IMR-90 (cell line): ENCODE measurements around the gene CTNS. TPM values are rescaled to one million over a fixed set of nuclear protein-coding genes. Genes with fewer than 3 reads are reported as not detected.

Experiments
- ATAC-seq: fragments of 200-7000 bp; cut with Tn5 transposase; 2 replicates; pipeline ENCODE4 v1.9.1; 2020; ENCODE audit warnings: low read depth, mild to moderate bottlenecking, moderate library complexity
- BruUV-seq: library from RNA; stranded (reverse); fragments of 400-500 nt; replicated peaks from 2 replicates; lab custom pipeline; 2021; lab: Mats Ljungman, UMichigan
- CTCF ChIA-PET: fragments of 300-600 bp; formaldehyde crosslinking; extraction: SDS; loops from one replicate; lab custom pipeline; 2021; ENCODE audit warnings: antibody characterized with exemption; lab: Yijun Ruan, JAX
- POLR2A ChIA-PET: fragments of 300-600 bp; sonication (Branson Sonifier 250); formaldehyde crosslinking; loops from one replicate; lab custom pipeline; 2022; ENCODE audit warnings: antibody characterized with exemption; ENCODE audit not compliant: unreplicated experiment; lab: Charles Lee
- DNase-seq: peaks from one replicate; pipeline ENCODE4 v3.0.0; 2013
- H2AFZ ChIP-seq: replicated peaks from 2 replicates; pipeline ENCODE3; 2013; ENCODE audit warnings: low read length, mild to moderate bottlenecking; ENCODE audit not compliant: poor library complexity
- H2AK5ac ChIP-seq: 2 replicates; pipeline ENCODE4 v1.6.1; 2013; ENCODE audit warnings: low read depth, low read length, inconsistent platforms
- H2AK9ac ChIP-seq: replicated peaks from 2 replicates; pipeline ENCODE3; 2013; ENCODE audit warnings: mild to moderate bottlenecking, low read depth, low read length, moderate library complexity; ENCODE audit not compliant: poor library complexity
- H2BK120ac ChIP-seq: 2 replicates; pipeline ENCODE4 v1.6.1; 2013; ENCODE audit warnings: low read depth, low read length, inconsistent platforms
- H2BK15ac ChIP-seq: 3 replicates; pipeline ENCODE4 v1.6.1; 2013; ENCODE audit warnings: low read depth, low read length, inconsistent platforms
- H2BK20ac ChIP-seq: 2 replicates; pipeline ENCODE4 v1.6.1; 2013; ENCODE audit warnings: low read depth, mild to moderate bottlenecking, inconsistent platforms, low read length, moderate library complexity
- H2BK5ac ChIP-seq: 2 replicates; pipeline ENCODE4 v1.6.1; 2013; ENCODE audit warnings: mild to moderate bottlenecking, low read depth, low read length, inconsistent platforms; ENCODE audit not compliant: poor library complexity, severe bottlenecking
- H3K14ac ChIP-seq: replicated peaks from 2 replicates; pipeline ENCODE4 v1.6.1; 2013; ENCODE audit warnings: low read depth, low read length, inconsistent platforms
- H3K18ac ChIP-seq: 2 replicates; pipeline ENCODE4 v1.6.1; 2013; ENCODE audit warnings: low read depth, low read length, control low read depth
- H3K23ac ChIP-seq: 2 replicates; pipeline ENCODE4 v1.6.1; 2013; ENCODE audit warnings: low read depth, low read length, inconsistent platforms
- H3K27ac ChIP-seq: 2 replicates; pipeline ENCODE4 v1.5.1; 2013; ENCODE audit warnings: mild to moderate bottlenecking, control low read depth, low read length; ENCODE audit not compliant: insufficient read depth
- H3K27me3 ChIP-seq: 2 replicates; pipeline ENCODE4 v1.6.1; 2013; ENCODE audit warnings: low read length; ENCODE audit not compliant: control insufficient read depth, insufficient read depth
- H3K36me3 ChIP-seq: 2 replicates; pipeline ENCODE4 v1.6.1; 2013; ENCODE audit warnings: low read length, mixed read lengths; ENCODE audit not compliant: control insufficient read depth, insufficient read depth
- H3K4ac ChIP-seq: 2 replicates; pipeline ENCODE4 v1.6.1; 2013; ENCODE audit warnings: low read depth, low read length, inconsistent platforms
- H3K4me1 ChIP-seq: 2 replicates; pipeline ENCODE4 v1.6.1; 2013; ENCODE audit warnings: low read length, mixed read lengths; ENCODE audit not compliant: control insufficient read depth, insufficient read depth
- H3K4me2 ChIP-seq: 2 replicates; pipeline ENCODE4 v1.6.1; 2013; ENCODE audit warnings: low read depth, mild to moderate bottlenecking, control low read depth, low read length, moderate library complexity
- H3K4me3 ChIP-seq: 2 replicates; pipeline ENCODE4 v1.5.1; 2013; ENCODE audit warnings: low read depth, mild to moderate bottlenecking, control low read depth, low read length, moderate library complexity; ENCODE audit not compliant: insufficient read depth
- H3K56ac ChIP-seq: 2 replicates; pipeline ENCODE4 v1.6.1; 2013; ENCODE audit warnings: low read length, inconsistent platforms; ENCODE audit not compliant: insufficient read depth; ENCODE audit errors: extremely low read depth
- H3K79me1 ChIP-seq, 2 experiments: 2 replicates each; pipeline ENCODE4 v1.6.1; 2013; ENCODE audit warnings: low read length in 2 of 2, inconsistent platforms in 1 of 2, low read depth in 1 of 2
- H3K9ac ChIP-seq: 2 replicates; pipeline ENCODE4 v1.6.1; 2013; ENCODE audit warnings: low read depth, low read length, control low read depth
- H3K9me1 ChIP-seq: 2 replicates; pipeline ENCODE4 v1.6.1; 2013; ENCODE audit warnings: low read length, inconsistent platforms; ENCODE audit not compliant: insufficient read depth
- H3K9me3 ChIP-seq: 2 replicates; pipeline ENCODE4 v1.6.1; 2013; ENCODE audit warnings: low read length; ENCODE audit not compliant: control insufficient read depth, insufficient read depth
- H4K20me1 ChIP-seq: 2 replicates; pipeline ENCODE4 v1.6.1; 2013; ENCODE audit warnings: low read length, inconsistent platforms; ENCODE audit not compliant: insufficient read depth
- H4K5ac ChIP-seq: 2 replicates; pipeline ENCODE4 v1.6.1; 2013; ENCODE audit warnings: mild to moderate bottlenecking, low read depth, low read length, control low read depth
- H4K8ac ChIP-seq, 2 experiments: 2 replicates each; pipeline ENCODE4 v1.6.1; 2013; ENCODE audit warnings: low read depth in 2 of 2, low read length in 2 of 2, control low read depth in 1 of 2, inconsistent platforms in 1 of 2
- H4K91ac ChIP-seq: 2 replicates; pipeline ENCODE4 v1.6.1; 2013; ENCODE audit warnings: low read depth, low read length, inconsistent platforms; ENCODE audit not compliant: insufficient read depth
- BHLHE40 ChIP-seq: fragments of 150-350 bp; IDR thresholded peaks from 2 replicates; pipeline ENCODE4 v1.6.1; 2016; ENCODE audit warnings: mild to moderate bottlenecking, low read depth, low read length
- CHD1 ChIP-seq: IDR thresholded peaks from 2 replicates; pipeline ENCODE4 v1.6.1; 2012; ENCODE audit warnings: low read depth, low read length, improper control_type of control experiment
- CTCF ChIP-seq: conservative IDR thresholded peaks from 2 replicates; pipeline ENCODE4 v1.5.1; 2012; ENCODE audit warnings: mild to moderate bottlenecking, low read depth, low read length, improper control_type of control experiment
- MAZ ChIP-seq: IDR thresholded peaks from 2 replicates; pipeline ENCODE4 v1.6.1; 2012; ENCODE audit warnings: low read depth, mild to moderate bottlenecking, low read length, improper control_type of control experiment, moderate library complexity, borderline replicate concordance
- MXI1 ChIP-seq: IDR thresholded peaks from 2 replicates; pipeline ENCODE4 v1.6.1; 2012; ENCODE audit warnings: low read depth, mild to moderate bottlenecking, low read length, moderate library complexity, borderline replicate concordance
- RAD21 ChIP-seq: IDR thresholded peaks from 2 replicates; pipeline ENCODE4 v1.6.1; 2012; ENCODE audit warnings: low read length, improper control_type of control experiment
- RFX5 ChIP-seq: IDR thresholded peaks from 2 replicates; pipeline ENCODE4 v1.8.0; 2012; ENCODE audit warnings: low read depth, mild to moderate bottlenecking, low read length, moderate library complexity
- SMC3 ChIP-seq: fragments of 150-350 bp; IDR thresholded peaks from 2 replicates; pipeline ENCODE4 v1.6.1; 2016; ENCODE audit warnings: low read depth, mild to moderate bottlenecking, antibody characterized with exemption, low read length, moderate library complexity
- WGBS, 2 experiments: methylation state at CpG; one replicate each; pipeline versions ENCODE4 v1.1.5 to v1.1.7; 2013; ENCODE audit warnings: missing lambda C conversion rate in 2 of 2; ENCODE audit not compliant: insufficient read length in 1 of 2; ENCODE audit errors: extremely low coverage in 2 of 2; 5-methylcytosine and 5-hydroxymethylcytosine counted together
- dilution Hi-C: fragments of 300-500 bp; cut with HindIII; formaldehyde crosslinking; loops from one replicate; pipeline ENCODE4 v1.14.3; 2018; ENCODE audit warnings: low sequenced_read_pairs; ENCODE audit not compliant: unreplicated experiment
- in situ Hi-C: fragments of 300-500 bp; cut with MboI; formaldehyde crosslinking; loops from 3 replicates; pipeline ENCODE4 v1.14.3; 2019; ENCODE audit warnings: low sequenced_read_pairs, inconsistent platforms, mixed read lengths
- intact Hi-C: fragments of 100-400 bp; cut with micrococcal nuclease; formaldehyde crosslinking; loops from 2 replicates; pipeline ENCODE4 v1.10.0; 2022
- polyA plus RNA-seq, 3 experiments: library from polyadenylated mRNA; depleted of rRNA; stranded (reverse); fragments of >200 nt; gene quantifications; 2 replicates each; pipeline ENCODE4 v1.2.3, GENCODE V29; 2012; ENCODE audit warnings: low replicate concordance in 1 of 3
- total RNA-seq: library from RNA; depleted of rRNA; stranded (reverse); fragments of >200 nt; gene quantifications from 2 replicates; pipeline ENCODE4 v1.2.3, GENCODE V29; 2012
- TF ChIP-seq, protein P1 (sequence below): fragments of 150-350 bp; IDR thresholded peaks from 2 replicates; pipeline ENCODE4 v1.6.1; 2017; ENCODE audit warnings: mild to moderate bottlenecking, antibody characterized with exemption, low read length, low read depth

CTNS gene
- total and polyA plus RNA-seq, 2 of the 4 experiments (the other 2 are of a cell fraction) = 4.7 to 5.3 TPM

DNA sequence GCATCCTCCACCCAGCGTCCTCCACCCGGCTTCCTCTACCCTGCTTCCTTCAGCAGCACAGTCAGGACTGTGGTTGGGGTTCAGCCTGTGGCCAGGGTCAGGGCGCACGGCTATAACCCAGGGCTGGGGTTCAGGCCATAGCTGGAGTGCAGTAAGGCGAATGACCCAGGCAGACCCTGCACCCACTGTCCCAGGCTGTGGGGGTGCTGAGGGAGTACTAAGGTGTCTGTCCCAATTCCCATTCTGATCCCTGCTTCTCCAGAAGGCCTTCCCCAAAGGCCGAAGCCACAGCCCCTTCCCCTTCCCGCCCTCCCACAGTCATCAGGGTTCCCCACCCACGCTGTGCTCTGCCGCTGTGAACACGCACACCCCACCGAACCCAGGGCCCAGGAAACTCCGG lies 44.5 kb downstream of the CTNS start:
- H2AFZ ChIP-seq = no peak overlapping the region
- intact Hi-C loops = loop anchor here (5.0 kb wide), 1 partner anchor 41 kb away; the partner anchor contains the start of gene HASPIN
- no peak overlapping the region for H2BK15ac ChIP-seq
- no peak for DNase-seq
- CTCF ChIA-PET = no interaction called here
- no peaks in the 10 kb centered on the region for H3K4me1 ChIP-seq
- in situ Hi-C loops = no loop called here
- no peak overlapping the region for H2AK5ac ChIP-seq
- H3K18ac ChIP-seq = no peak overlapping the region
- H4K5ac ChIP-seq = no peak overlapping the region
- no peak overlapping the region for H2AK9ac ChIP-seq
- no peak overlapping the region for H3K4ac ChIP-seq
- WGBS, 2 experiments = 60% methylated on average over 3 of the region's 12 CpGs; no CpG with 5 or more reads in 1 of the 2 experiments
- no peaks in the 10 kb centered on the region for H3K9me1 ChIP-seq
- no peak overlapping the region for H4K91ac ChIP-seq
- no peak overlapping the region for H3K4me2 ChIP-seq
- H3K9me3 ChIP-seq = no peaks in the 10 kb centered on the region
- H2BK5ac ChIP-seq = no peak overlapping the region
- TF ChIP-seq RFX5 = no peak
- no peak for TF ChIP-seq CTCF
- no peak for TF ChIP-seq CHD1
- TF ChIP-seq SMC3 = no peak
- TF ChIP-seq, protein P1, sequence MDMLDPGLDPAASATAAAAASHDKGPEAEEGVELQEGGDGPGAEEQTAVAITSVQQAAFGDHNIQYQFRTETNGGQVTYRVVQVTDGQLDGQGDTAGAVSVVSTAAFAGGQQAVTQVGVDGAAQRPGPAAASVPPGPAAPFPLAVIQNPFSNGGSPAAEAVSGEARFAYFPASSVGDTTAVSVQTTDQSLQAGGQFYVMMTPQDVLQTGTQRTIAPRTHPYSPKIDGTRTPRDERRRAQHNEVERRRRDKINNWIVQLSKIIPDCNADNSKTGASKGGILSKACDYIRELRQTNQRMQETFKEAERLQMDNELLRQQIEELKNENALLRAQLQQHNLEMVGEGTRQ = no peak
- TF ChIP-seq MXI1 = no peak
- TF ChIP-seq BHLHE40 = no peak
- no peak for TF ChIP-seq RAD21
- no peak for TF ChIP-seq MAZ
- H3K9ac ChIP-seq = no peak overlapping the region
- no peak overlapping the region for H3K56ac ChIP-seq
- H3K23ac ChIP-seq = no peak overlapping the region
- BruUV-seq = no TSS peak
- POLR2A ChIA-PET = no interaction called here
- H2BK120ac ChIP-seq = no peak overlapping the region
- dilution Hi-C loops = no loop called here
- no peak overlapping the region for H2BK20ac ChIP-seq
- H4K8ac ChIP-seq = no peak overlapping the region
- peaks cover 11% of the 10 kb centered on the region for H3K27me3 ChIP-seq
- H4K20me1 ChIP-seq = no peaks in the 10 kb centered on the region
- no peak overlapping the region for H3K4me3 ChIP-seq
- no peak for ATAC-seq
- H3K36me3 ChIP-seq = no peaks in the 10 kb centered on the region
- no peak overlapping the region for H3K14ac ChIP-seq
- H3K79me1 ChIP-seq = no peaks in the 10 kb centered on the region
- no peak overlapping the region for H3K27ac ChIP-seq
